Activated CD4-positive, CD25-positive, alpha-beta regulatory T cell treated with anti-CD3 and anti-CD28 coated beads, Interleukin-2, amount 50 U/mL, for 72 hours (primary cell): ENCODE results near the gene DNAH12.
"Not testable (repeated sequence)": the region's sequence is repeated elsewhere in the genome, so short reads cannot be mapped to it uniquely, and the experiment has no call there.

Source experiments
- DNase-seq: peaks from one replicate; pipeline ENCODE4 v3.0.0; 2021

Gene DNAH12

DNA sequence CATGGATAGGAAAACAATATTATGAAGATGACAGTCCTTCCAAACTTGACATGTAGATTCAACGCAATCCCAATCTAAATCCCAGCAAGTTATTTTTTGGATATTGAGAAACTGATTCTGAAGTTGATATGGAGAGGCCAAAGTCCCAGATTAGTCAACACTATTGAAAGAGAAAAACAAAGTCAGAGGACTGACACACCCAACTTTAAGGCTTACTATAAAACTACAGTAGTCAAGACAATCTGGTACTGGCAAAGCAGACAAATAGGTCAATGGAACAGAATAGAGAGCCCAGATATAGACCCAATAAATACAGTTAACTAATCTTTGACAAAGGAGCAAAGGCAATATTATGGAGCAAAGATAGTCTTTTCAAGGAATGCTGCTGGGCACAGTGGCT, 132.4 kb downstream of the DNAH12 start:
- no peak for DNase-seq

DNA sequence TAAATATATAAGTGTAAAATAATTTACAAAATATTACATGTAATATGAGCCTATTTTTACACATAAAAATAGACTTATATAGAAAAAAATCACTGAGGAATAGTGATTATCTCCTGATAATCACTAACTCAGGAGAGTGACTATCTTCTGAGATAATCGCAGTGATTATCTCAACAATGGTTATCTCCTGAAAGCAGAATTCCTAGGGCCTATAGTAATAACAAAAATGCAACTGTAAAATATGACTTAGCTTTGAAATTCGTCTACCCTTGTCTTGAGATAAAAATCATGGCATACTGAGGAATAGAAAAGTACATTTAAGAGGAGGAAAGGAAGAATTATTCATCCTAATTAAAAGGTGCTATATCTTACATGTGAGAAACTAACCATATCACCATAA, 134.7 kb downstream of the DNAH12 start:
- no peak for DNase-seq

GRCh38 chr3:57402675-57403074, 141.5 kb downstream of the DNAH12 start:
- no peak for DNase-seq

DNA sequence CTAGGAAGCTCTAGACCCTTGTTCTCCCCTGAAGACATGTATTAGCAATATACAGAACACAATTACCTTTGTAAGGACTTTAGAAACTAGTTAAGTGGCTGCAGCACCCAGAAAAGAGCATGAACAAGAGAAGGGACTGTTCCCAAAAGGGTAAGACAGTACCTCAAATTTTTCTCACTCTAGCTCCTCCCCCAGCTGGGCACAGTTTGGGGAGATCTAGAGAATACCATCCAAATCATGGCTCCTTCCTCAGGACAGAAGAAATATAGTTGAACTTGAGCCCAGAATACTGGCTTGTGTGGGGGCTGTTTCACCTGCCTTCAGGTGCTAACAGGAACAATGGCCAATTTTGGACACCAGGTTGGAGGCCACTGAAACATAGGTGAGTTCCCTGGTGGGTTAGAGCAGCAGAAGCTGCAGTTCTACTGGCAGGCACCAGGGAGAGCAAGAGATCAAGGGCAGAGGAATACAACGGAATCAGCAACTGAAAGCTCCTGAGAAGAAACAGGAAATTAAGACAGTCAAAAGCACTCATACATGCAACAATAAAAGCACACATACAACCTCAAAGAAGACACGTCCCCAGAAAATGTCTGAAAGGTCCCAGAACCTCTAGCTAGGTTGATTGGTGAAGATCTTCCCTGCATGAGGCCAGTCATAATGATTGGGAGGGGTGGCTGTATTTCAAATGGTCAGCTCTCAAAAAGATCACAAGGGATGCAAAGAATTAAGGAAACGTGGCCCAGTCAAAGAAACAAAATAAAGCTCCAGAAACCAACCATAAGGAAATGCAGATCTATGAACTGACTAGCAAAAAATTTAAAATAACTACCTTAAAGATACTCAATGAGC, 146.7 kb downstream of the DNAH12 start:
- DNase-seq: peak; percentile 46

- DNase-seq: no peak
Measured at GRCh38 chr3:57393977-57394376, 150.2 kb downstream of the DNAH12 start.

GRCh38 chr3:57391767-57392166, 152.4 kb downstream of the DNAH12 start:
- DNase-seq: no peak

DNA sequence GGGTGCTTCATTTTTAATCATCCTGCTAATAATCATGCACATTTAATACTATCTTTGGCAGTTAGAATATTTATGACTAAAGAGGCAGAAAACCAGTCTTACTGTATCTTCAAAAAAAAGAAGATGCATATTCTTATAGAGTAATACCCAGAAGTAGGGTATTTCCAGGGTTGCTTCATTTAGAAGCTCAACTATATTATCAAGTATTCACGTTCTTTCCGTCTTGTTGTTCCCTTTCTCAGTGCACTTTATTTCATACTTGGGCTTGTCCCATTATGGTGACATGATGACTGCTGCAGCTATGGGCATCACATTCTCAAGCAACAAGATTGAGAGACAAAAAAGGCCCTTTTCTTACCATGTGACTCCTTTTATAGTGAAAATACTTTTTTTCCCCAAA, 154.9 kb downstream of the DNAH12 start:
- DNase-seq: no peak

GRCh38 chr3:57386307-57386706, 157.8 kb downstream of the DNAH12 start:
- no peak for DNase-seq

DNA sequence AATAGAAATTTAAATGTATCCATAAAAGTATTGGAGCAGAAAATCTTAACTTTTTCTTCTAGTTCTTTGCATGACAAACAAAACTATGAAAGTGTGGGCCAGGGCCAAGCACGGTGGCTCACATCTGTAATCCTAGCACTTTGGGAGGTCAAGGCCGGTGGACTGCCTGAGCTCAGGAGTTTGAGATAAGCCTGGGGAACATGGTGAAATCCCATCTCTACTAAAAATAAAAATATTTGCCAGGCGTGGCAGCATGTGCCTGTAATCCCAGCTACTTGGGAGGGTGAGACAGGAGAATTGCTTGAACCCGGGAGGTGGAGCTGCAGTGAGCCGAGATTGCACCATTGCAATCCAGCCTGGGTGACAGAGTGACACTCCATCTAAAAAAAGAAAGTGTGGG, 158.6 kb downstream of the DNAH12 start:
- no peak for DNase-seq

DNA sequence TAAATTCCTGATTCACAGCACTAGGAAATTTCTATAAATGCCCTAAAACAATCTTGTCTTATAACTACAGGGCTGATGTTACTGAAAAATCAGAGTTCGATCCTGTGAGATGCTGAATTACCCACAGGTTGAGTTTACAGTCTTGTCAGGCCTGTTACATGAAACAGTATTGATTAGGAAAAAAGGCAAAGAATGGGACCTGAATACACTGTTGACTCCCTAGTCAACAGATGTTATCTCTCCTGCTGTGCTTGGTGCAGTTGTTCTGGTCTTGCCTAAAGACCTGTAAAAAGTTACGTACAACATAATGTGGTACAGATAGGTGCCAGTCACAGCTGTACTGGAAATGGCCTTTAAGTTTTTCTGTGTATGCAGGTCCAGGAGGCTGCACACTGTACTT, 160.3 kb downstream of the DNAH12 start:
- no peak for DNase-seq

- no peak for DNase-seq
Measured at GRCh38 chr3:57383406-57383805, 160.7 kb downstream of the DNAH12 start.

- DNase-seq: no peak
Measured at GRCh38 chr3:57382933-57383332, 161.2 kb downstream of the DNAH12 start.

- no peak for DNase-seq
Measured at GRCh38 chr3:57370341-57370740, 173.8 kb downstream of the DNAH12 start.

- not testable (repeated sequence) for DNase-seq
Measured at GRCh38 chr3:57365089-57365488, 179.1 kb downstream of the DNAH12 start.

GRCh38 chr3:57356275-57356674, 187.9 kb downstream of the DNAH12 start:
- not testable (repeated sequence) for DNase-seq

DNA sequence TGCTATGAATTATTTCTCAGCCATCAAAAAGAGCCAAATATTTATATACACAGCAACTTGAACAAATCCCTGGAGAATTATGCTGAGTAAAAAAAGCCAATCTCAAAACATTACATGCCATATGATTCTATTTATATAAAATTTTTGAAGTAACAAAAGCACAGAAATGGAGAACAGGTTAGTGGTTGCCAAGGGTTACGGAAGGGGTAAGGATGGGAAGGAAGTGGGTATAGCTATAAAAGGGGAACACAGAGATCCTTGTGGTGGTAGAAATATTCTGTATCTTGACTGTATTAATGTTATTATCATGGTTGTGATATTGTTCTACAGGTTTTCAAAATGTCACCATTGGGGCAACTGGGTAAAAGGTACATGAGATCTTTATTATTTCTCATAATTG, 189.4 kb downstream of the DNAH12 start:
- DNase-seq: no peak

GRCh38 chr3:57350271-57350670, 193.9 kb downstream of the DNAH12 start:
- no peak for DNase-seq

GRCh38 chr3:57339071-57339642, 205.0 kb downstream of the DNAH12 start:
- DNase-seq: not testable (repeated sequence)

DNA sequence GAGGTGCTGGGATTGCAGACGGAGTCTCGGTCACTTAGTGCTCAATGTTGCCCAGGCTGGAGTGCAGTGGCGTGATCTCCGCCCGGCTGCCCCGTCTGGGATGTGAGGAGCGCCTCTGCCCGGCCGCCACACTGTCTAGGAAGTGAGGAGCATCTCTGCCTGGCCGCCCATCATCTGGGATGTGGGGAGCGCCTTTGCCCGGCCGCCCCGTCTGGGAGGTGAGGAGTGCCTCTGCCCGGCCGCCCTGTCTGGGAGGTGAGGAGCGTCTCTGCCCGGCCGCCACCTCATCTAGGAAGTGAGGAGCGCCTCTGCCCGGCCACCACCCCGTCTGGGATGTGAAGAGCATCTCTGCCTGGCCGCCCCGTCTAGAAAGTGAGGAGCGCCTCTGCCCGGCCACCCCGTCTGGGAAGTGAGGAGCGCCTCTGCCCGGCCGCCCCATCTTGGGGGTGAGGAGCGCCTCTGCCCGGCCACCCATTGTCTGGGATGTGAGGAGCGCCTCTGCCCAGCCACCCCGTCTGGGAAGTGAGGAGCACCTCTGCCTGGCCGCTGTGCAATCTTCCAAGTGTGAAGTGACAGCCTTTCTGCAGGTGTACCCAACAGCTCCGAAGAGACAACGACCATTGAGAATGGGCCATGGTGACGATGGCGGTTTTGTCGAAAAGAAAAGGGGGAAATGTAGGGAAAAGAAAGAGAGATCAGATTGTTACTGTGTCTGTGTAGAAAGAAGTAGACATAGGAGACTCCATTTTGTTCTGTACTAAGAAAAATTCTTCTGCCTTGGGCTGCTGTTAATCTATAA, 205.7 kb downstream of the DNAH12 start:
- not testable (repeated sequence) for DNase-seq

GRCh38 chr3:57335283-57335938, 208.7 kb downstream of the DNAH12 start:
- DNase-seq: no peak

DNA sequence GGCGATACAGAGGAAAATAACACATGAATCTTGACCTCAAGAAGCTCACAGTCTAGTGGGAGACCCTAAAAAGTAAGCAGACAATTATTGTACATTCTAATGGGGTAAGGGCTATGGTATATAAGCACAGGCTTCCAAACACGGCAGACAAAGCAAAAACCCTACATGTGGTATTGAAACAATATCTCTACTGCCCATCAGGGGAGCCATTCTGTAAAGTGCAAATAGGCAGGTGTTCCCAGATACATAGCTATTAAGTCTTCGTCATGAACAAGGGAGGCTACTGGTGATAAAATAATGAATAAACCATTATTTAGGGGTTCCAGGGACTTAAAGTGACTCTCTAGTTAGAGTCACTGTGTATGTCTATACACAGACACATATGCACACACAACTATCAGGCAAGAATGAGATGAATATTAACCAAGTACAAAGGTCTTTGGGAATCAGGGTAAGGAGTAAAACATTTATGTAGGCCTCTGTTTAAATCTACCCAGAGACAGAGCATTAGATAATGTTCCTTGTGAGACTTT, 213.0 kb downstream of the DNAH12 start:
- DNase-seq: no peak

DNA sequence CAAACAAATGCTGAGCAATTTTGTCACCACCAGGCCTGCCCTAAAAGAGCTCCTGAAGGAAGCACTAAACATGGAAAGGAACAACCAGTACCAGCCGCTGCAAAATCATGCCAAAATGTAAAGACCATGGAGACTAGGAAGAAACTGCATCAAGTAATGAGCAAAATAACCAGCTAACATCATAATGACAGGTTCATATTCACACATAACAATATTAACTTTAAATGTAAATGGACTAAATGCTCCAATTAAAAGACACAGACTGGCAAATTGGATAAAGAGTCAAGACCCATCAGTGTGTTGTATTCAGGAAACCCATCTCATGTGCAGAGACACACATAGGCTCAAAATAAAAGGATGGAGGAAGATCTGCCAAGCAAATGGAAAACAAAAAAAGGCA, 217.6 kb downstream of the DNAH12 start:
- DNase-seq: not testable (repeated sequence)

- DNase-seq: no peak
Measured at GRCh38 chr3:57314204-57314603, 229.9 kb downstream of the DNAH12 start.
